Upper lobe of right lung (tissue), 1 donor: Measurements from ENCODE around the gene STARD13. TPM values are rescaled to one million over a fixed set of nuclear protein-coding genes. Genes with fewer than 3 reads are reported as not detected.

Experiments
- ATAC-seq: fragments of 200-7000 bp; cut with Tn5 transposase; one replicate; pipeline ENCODE4 v1.9.1; 2020; ENCODE audit warnings: mild to moderate bottlenecking, moderate library complexity
- DNase-seq: peaks from one replicate; pipeline ENCODE4 v3.0.0-alpha.2; 2020
- H3K27ac ChIP-seq: fragments of 200-600 bp; one replicate; pipeline ENCODE4 v1.8.0; 2022
- H3K27me3 ChIP-seq: fragments of 200-600 bp; one replicate; pipeline ENCODE4 v1.8.0; 2022; ENCODE audit warnings: mild to moderate bottlenecking
- H3K36me3 ChIP-seq: fragments of 200-600 bp; one replicate; pipeline ENCODE4 v1.8.0; 2022
- H3K4me1 ChIP-seq: fragments of 200-600 bp; one replicate; pipeline ENCODE4 v1.8.0; 2022
- H3K4me3 ChIP-seq: fragments of 200-600 bp; one replicate; pipeline ENCODE4 v1.8.0; 2022; ENCODE audit warnings: mild to moderate bottlenecking
- H3K9me3 ChIP-seq: fragments of 200-600 bp; one replicate; pipeline ENCODE4 v1.8.0; 2022
- intact Hi-C: fragments of 100-400 bp; cut with DNase I; formaldehyde crosslinking; loops from one replicate; pipeline ENCODE4 v1.11.0; 2022
- total RNA-seq: library from RNA; stranded (reverse); fragmentation: NEBNext Ultra II Directional; extraction: Animal tissue kit (Norgen Biotek cat#: 25700); gene quantifications from one replicate; pipeline ENCODE4 v1.2.1, GENCODE V29; 2021
- TF ChIP-seq, protein P1 (sequence below): fragments of 200-600 bp; IDR thresholded peaks from one replicate; pipeline ENCODE4 v1.8.0; 2022; ENCODE audit warnings: antibody characterized with exemption
- donor health status: DM: no; HTN: yes; CAD: no; lungs with severe emphysema.

Gene STARD13
- total RNA-seq, 1 donor from 2014 or later: 60.4 TPM

DNA sequence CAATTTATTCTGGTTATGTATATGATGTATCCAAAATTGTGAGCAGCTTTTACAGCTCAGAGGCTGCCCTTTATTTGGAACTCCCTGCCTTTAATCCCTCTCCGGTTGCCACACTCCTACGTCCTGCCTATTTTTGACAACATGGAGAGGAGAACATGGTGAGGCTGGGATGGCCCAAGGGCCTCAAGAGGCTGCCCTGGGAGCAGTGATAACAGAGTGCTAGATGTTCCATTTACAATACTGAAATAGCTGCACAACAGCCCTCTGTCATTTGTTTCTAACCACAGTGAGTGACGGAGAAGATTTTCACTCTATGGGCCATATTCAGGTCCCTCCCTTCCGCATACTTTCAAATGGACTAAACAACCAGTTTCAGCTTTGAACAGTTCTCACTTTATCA is 33.4 kb downstream of the STARD13 start:
- Histone ChIP-seq H3K36me3 (no peaks in the 10 kb centered on the region), H3K9me3 (no peaks in the 10 kb centered on the region), H3K4me3 (no peak overlapping the region), H3K4me1 (peaks cover 16% of the 10 kb centered on the region), H3K27ac (no peak overlapping the region), H3K27me3 (no peaks in the 10 kb centered on the region)
- intact Hi-C loops: no loop called here
- ATAC-seq (peak; percentile 17), DNase-seq (no peak)
- TF ChIP-seq, protein P1, sequence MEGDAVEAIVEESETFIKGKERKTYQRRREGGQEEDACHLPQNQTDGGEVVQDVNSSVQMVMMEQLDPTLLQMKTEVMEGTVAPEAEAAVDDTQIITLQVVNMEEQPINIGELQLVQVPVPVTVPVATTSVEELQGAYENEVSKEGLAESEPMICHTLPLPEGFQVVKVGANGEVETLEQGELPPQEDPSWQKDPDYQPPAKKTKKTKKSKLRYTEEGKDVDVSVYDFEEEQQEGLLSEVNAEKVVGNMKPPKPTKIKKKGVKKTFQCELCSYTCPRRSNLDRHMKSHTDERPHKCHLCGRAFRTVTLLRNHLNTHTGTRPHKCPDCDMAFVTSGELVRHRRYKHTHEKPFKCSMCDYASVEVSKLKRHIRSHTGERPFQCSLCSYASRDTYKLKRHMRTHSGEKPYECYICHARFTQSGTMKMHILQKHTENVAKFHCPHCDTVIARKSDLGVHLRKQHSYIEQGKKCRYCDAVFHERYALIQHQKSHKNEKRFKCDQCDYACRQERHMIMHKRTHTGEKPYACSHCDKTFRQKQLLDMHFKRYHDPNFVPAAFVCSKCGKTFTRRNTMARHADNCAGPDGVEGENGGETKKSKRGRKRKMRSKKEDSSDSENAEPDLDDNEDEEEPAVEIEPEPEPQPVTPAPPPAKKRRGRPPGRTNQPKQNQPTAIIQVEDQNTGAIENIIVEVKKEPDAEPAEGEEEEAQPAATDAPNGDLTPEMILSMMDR: no peak

DNA sequence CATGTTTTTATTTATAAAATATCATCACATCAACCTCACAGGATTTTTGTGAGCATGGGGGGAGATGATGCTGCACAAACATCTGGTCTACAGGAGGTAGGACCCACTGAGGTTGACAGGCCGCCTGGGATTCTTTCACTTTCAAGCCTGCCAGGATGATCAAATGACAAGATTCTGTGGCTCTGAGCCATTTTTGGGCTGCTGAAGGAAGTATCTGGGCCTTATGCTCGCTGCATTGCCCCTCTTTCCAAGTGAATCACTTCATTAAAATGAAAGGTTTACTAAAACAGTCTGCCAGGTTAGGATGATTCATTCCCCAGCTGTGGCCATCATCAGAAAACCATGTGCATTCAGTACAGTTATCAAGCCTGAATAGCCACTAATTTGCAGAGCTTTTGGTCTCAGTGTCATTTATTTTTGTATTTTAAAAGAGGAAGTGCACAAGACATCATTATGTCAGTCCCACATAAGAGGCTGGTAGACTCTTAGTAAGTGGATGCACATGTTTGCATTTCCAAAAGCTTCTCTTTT is 34.4 kb downstream of the STARD13 start:
- Histone ChIP-seq H3K36me3 (no peaks in the 10 kb centered on the region), H3K4me1 (peaks cover 16% of the 10 kb centered on the region), H3K4me3 (no peak overlapping the region), H3K27me3 (no peaks in the 10 kb centered on the region), H3K9me3 (no peaks in the 10 kb centered on the region), H3K27ac (peak overlapping the region; percentile 27)
- no peak for DNase-seq
- peak; percentile 25 for ATAC-seq
- TF ChIP-seq, protein P1: no peak
- intact Hi-C loops: no loop called here

DNA sequence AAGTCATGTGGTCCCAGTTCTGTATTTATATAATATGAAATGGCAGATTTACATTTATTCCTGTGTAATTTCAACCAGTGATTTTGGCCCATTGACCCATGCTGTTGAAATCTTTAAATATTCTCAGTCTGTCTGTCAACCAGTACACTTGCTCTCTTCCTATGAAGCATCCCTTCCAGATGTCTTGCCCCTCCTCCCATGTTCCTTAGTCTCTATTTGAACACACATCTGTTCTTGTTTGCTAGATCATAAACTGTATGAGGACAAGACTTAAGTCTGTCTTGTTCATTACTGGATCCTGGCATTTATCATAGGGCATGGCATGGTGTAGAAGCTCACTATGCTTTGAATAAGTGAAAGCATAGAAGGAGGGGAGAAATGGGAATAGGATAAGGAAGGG is 34.9 kb downstream of the STARD13 start:
- DNase-seq (no peak), ATAC-seq (no peak)
- Histone ChIP-seq H3K27ac (peak overlapping the region; percentile 27), H3K4me3 (no peak overlapping the region), H3K4me1 (peaks cover 16% of the 10 kb centered on the region), H3K27me3 (no peaks in the 10 kb centered on the region), H3K36me3 (no peaks in the 10 kb centered on the region), H3K9me3 (no peaks in the 10 kb centered on the region)
- TF ChIP-seq, protein P1: no peak
- intact Hi-C loops: no loop called here

DNA sequence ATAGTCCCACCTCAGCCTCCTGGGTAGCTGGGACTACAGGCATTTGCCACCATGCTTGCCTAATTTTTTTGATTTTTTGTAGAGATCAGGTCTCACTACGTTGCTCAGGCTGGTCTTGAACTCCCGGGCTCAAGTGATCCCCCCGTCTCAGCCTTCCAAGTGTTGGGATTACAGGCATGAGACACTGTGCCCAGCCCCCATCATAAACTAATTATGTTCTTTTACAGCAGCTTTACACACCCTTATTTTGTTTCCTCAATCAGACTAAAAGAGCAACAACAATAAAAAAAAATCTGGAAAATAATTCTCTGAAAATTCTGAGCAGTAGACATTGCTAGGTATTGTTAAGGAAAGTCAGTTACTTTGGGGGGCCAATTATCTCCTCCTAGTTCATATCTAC is 35.7 kb downstream of the STARD13 start:
- intact Hi-C loops: no loop called here
- Histone ChIP-seq H3K4me3 (no peak overlapping the region), H3K27ac (no peak overlapping the region), H3K9me3 (no peaks in the 10 kb centered on the region), H3K27me3 (no peaks in the 10 kb centered on the region), H3K36me3 (no peaks in the 10 kb centered on the region), H3K4me1 (peaks cover 16% of the 10 kb centered on the region)
- ATAC-seq: no peak
- TF ChIP-seq, protein P1: no peak
- DNase-seq: no peak

DNA sequence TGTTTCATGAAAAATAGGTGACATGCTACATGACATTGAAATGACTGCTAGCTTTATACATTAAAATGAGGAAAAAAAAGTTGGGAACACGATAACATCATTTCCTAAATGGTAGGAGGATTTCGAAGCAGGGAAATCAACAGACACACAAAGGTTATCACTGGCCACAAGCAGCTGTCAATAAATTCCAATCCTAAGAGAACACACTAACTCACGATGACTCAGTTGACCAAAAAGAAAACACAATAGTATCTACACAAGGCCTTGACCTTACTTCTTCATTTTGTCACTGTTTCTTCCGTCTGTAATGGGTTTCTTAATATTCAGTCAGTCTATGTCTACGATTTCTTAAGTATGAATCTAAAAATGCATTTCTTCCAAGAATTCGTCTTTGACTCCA is 36.5 kb downstream of the STARD13 start:
- ATAC-seq (peak; percentile 32), DNase-seq (no peak)
- Histone ChIP-seq H3K9me3 (no peaks in the 10 kb centered on the region), H3K4me1 (peaks cover 16% of the 10 kb centered on the region), H3K4me3 (no peak overlapping the region), H3K27ac (no peak overlapping the region), H3K27me3 (no peaks in the 10 kb centered on the region), H3K36me3 (no peaks in the 10 kb centered on the region)
- TF ChIP-seq, protein P1: no peak
- intact Hi-C loops: no loop called here
